Retina (tissue), 1 donor: Measurements from ENCODE around the gene MAP1B.

Experiments
- DNase-seq: peaks from one replicate; pipeline ENCODE4 v3.0.0-alpha.2; 2016

The MAP1B gene

GRCh38 chr5:72101828-72102227, 5.4 kb upstream of the MAP1B start:
- no peak for DNase-seq

DNA sequence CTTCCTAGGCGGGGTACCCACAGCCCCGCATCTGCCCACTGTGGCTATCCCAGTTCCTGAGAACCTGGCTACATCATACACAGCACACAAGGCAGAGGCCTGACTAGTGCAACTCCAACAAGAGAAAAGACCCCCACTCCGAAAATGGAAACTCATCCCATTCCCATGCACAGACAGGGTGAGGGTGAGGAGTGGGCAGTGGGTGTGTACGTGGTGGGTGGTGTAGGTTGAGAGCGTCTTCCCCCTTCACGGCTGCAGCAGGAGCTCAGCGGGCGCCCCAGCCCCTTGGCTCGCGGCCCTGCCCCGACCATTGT, 501 bp upstream of the MAP1B start:
- no peak for DNase-seq

DNA sequence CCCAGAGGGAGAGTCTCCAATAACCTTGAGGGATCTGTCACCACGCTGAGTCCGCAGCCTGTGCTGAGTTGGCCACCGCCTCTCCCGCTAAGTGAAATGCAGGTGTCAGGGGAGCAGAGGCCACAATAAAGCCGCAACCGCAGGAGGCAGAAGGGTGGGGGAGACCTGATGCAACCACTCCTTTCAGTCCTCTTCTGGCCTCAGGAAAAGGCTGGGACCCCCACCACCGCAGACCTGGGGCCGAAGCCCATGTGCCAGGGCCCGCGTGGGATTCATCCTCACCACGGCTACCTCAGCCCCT, 576 bp downstream of the MAP1B start:
- peak; percentile 86 for DNase-seq

DNA sequence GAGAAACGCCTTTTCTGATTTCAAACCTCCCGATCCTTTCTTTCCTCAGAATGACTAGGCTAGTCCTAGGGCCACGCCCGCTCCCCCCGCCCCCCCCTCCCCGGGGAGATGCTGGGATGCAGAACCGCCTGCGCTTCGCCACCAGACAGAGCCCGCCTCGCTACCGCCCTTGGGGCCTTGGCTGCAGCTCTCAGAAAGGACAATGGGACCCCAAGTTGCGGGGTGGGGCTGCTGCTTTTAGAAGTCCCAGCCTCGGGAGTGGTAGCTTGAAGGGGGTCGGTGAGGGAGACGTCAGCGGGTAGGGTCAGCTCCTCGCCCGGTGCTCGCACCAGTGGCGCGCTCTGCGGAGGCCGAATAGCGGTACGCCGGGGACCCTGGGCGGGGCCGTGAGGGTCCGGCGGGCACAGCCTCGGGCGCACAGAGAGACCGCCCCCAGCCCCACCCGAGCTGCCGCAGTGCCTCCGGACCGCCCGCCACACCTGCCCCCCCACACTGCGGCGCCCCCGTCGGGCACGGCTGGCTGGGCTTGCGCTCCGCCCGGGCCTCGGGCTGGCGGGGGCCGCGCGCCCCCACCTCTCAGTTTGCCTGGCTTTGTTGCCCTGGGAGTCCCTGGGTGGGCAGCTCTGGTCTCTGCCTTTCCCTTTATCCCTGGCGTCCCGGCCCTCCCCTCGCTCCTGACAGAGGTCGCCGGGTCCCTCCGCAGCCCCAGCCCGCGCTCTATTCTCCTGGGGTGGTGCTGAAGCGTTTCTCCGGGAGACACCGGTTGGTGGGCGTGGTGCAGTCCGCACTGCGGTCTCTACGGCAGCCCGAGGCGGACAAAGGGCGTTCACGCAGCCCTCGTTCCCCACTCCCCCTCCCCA, 1.2 kb downstream of the MAP1B start:
- DNase-seq, result peak; percentile 89

DNA sequence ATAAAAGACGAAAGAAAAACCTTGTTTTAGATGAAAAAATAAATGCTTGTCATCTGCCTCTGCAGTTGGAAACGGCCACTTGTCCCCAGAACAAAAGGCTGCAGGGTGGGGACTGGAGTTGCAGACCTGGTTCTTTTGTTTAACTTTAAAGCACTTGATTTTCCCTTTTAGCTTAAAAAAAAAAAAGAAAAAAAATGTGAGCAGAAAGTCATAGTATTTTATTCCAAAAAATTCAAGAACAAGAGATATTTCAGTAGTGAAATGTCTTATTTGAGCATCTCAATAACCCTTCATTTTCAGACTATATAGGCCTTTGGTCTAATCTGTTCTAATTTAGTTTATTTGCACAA, 1.8 kb downstream of the MAP1B start:
- DNase-seq, result no peak

- DNase-seq, result peak; percentile 67
These were observed 2.4 kb downstream of the MAP1B start for GRCh38 chr5:72109625-72110024.

- peak; percentile 69 for DNase-seq
These were observed 3.2 kb downstream of the MAP1B start for GRCh38 chr5:72110394-72111013.

DNA sequence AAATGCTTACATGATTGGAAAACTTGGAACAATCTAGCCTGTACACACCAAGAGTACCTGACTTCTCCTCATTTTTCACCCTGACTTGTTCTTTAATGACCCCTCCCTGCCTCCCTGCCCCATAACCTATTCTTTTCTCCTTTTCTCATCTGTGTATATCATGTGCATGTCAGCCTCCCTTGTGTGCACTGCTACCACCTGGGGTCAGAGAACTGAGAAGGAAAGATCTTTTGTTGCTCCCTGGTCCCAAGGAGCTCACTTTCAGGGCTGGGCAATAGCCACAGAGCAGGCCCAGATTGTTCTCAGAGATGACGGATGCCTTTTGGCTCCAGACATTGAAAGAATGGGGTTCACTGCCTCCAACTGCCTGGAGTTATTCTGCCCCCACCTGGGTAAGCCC, 5.1 kb downstream of the MAP1B start:
- no peak for DNase-seq

DNA sequence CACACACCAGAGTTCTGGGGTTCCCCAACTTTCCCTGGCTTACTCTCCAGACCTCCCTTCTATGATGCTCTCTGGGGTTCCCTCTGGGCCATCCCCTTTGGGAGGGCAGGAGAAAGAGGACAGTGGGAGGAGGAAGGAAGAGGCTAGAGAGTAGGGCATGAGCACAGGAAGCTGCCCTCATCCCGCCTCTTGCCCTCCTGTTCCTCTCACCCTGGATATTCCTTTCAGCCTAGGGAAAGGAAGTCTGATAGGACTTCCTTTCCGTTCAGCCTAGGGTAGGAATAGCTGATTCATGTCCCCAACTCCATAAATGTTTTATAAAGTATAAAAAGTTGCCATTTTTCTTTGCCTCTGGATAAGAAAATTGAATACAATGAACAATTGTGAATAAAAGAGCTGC, 7.4 kb downstream of the MAP1B start:
- DNase-seq, result no peak

- DNase-seq, result no peak
These were observed 8.0 kb downstream of the MAP1B start for GRCh38 chr5:72115296-72115695.

DNA sequence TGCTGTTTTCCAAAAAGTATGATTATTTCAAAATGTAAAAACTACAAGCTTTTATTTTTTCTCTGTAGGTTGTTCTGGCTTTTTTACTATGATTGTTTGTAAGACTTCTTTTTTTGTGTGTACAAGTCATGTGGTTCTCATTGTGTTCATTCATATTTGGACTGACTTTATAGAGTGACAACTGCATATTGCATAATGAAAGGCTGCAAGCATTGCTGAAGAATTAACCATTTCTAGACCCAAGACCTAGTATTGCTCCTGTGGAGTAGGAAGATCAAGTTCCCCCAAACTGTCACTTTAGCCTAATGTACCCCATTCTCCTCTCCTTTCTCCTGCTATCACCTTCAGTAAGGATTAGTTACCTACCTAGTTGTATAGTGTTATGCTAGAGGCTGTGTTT, 10.0 kb downstream of the MAP1B start:
- DNase-seq, result no peak

DNA sequence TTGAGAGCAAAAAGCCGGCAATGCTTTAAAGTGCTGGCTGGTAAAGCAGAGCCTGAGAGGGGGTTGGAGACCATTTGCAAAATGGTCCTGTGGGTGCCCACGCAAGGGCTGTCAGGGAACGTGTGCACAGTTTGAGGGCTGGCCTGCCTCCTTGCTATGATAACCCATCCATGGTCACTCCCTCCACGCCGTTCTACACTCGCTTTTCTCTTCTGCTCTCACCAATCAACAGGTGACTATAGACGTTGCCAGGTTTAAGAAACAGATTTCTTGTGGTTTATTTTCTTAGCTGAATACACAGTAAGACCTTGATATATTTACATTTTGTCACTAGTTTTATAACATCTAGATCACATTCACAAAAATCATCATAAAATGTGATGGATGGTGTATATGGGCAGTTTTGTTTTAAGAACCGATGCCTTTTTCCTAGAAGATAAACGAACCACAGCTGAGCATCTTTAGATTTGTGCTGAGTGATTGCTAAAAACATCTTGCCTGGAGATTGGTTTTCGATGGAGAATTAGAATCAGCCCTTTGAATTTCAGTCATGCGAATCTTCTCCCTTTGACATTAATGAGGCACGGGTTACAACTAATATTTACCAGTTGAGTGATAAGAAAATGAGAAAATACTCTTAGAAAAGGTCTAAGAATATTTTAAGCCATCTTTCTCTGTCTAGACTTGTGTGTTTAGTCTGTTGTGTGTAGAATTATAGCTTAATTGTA, 13.9 kb downstream of the MAP1B start:
- no peak for DNase-seq

DNA sequence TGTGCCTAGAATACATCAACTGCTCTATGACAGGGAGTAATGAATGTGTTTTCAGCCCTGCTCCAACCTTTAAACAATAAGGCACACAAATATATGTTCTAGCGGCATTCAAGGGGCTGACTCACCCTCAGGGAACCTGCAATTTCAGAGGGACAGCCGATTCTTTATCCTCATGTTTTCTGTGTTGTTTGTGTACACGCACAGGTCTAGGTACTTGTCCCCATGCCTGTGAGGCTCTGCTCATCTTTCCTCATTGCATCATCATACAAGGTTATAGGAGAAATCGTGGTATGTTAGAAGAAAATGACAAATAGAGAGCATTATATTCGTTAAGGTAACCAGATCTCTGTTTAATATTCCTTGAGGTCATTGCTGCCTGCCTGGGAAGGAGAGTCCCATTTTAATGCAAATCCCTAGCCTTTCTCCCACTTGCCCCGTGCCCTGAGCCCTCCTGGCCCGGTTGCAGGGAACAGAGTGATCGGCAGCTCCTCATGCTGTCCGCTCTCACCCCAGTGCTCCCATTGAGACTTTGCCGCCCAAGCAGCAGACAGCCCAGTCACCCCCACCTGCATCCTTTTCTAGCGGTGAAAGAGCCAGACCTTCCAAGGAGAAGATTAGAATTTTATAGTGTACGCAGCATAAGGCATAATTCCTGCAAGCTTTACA, 14.6 kb downstream of the MAP1B start:
- DNase-seq, result no peak

- peak; percentile 49 for DNase-seq
These were observed 15.3 kb downstream of the MAP1B start for GRCh38 chr5:72122602-72123001.

GRCh38 chr5:72123764-72124376, 16.6 kb downstream of the MAP1B start:
- DNase-seq, result no peak

- DNase-seq, result no peak
These were observed 18.1 kb downstream of the MAP1B start for GRCh38 chr5:72125271-72125940.

DNA sequence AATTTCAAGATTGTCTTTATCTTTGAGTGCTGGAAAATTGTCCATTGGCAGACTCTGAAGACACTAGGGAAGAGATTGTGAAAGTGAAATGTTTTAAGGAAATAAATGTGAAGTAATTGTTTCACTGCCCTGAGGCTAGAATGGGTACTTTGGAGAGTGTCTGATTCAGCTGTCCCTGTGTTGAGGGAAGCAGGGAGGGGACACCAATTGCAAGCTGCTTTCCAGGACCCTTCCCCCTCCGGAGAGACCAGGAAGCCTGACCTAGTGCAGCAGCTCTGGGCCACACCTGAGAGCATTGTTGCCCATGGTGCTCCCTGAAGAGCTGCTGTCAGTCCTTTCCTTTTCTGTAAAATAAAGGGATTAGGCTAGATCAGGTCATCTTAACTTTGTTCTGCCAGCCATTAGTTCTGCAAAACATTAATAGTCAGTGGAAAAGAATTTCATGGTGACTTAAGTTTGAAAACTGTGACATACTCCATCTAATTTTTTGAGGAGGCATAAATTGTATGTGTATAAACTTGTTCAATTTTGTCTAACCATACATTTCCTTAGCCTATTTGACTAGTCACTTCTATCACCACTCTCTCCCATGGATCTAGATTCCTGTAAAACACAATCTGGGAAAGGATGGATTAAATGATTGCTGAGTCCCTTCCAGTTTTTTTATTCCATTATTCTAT, 18.8 kb downstream of the MAP1B start:
- DNase-seq, result no peak

GRCh38 chr5:72126796-72127195, 19.5 kb downstream of the MAP1B start:
- DNase-seq, result no peak

DNA sequence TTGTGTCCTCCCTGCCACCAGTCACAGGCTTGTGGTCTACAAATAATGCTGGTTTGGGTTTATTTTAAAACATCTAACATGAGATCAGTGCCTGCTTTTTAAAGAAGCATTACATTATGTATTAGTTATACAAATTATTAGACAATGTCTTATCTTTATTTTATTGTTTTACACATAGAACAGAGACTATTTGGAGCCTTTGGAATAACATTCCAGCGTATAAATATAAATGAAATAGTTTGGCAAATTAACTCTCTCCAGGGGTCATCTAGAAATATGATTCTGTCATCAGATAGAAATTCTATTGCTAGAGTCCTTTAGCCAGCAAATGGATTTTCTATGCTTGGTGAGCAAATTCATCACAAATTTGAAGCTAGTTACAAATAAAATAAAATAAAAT, 22.4 kb downstream of the MAP1B start:
- no peak for DNase-seq

- DNase-seq, result no peak
These were observed 23.1 kb downstream of the MAP1B start for GRCh38 chr5:72130351-72130761.

DNA sequence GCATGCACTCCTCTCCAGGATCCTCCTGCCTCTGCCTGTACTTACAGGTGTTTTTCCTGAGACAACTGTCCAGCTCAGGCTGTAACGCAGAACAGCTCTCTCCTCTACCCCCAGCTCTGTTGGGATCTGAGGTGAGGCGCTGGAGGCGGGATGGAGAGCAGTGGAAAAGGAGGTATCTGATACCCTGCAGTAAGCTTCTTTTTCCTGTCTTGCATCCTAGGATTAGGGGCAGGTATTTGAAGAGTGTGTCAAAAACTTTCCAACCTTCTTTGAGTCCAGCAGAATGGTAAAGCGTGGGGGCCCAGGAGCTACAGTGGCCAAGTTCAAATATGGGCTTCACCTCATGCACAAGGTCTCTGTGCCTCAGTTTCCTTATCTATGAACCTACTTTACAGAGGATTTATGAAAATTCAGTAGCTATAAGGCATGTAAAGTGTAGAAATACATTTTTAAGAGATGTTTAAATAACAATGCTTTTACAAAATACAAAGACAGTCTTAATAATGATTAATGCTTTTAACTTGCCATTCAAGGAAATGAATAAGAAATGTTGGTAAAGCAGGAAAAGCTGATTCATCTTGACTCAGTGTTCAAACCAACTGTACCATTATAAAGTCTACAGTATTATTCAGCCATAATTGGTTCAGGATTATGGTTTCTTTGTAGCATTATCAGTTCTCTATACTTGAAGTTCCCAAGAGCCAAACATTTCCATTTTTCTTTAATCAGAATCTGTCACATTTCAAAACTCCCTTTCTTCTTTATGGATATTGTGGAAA, 26.1 kb downstream of the MAP1B start:
- no peak for DNase-seq
